ENCODE measurements around the gene UTP3. TPM values are rescaled to one million over a fixed set of nuclear protein-coding genes. Genes with fewer than 3 reads are reported as not detected.

UTP3 gene
- total and polyA plus RNA-seq, 9 of the 15 experiments (the other 6 are each of a cell fraction or from before 2014, with no cell fraction given) = 11.9 to 69.3 (median 34.0) TPM

DNA sequence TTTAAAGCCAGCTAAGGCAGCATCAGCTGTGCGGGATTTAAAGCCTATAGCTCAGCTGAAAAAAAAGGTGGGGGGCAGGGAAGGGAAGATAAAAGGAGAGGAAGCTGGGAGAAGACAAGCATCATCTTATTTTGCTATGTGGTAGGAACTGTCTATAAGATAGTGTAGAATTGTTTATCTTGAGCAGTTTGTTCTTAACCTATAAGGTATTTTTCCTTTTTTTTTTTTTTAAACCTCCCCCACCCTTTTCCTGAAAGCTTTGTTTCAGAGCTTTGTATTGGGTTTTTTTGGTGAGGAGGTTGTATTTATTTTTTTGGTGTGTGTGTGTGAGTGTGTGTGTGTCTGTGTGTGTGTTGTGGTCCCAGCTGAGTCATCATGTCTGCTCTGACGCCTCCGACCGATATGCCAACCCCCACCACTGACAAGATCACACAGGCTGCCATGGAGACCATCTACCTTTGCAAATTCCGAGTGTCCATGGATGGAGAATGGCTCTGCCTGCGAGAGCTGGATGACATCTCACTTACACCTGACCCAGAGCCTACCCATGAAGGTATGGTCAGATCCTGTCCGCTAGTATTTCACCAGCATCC is 34.0 kb downstream of the UTP3 start:
- Histone ChIP-seq H3K4me2 (ENCODE audit: insufficient read depth, low read length) (peak overlapping the region; percentile 61; the same call in 1 of the 2 replicates), H4K20me1 (replicated peaks; ENCODE audit: control insufficient read depth, insufficient read depth, low read length) (no peaks in the 10 kb centered on the region), H3K9me1 (ENCODE audit: control insufficient read depth, insufficient read depth, low read length) (no peaks in the 10 kb centered on the region), H3K36me3 (ENCODE audit: control insufficient read depth, insufficient read depth, low read length) (no peaks in the 10 kb centered on the region), H3K9me3 (replicated peaks; ENCODE audit: control insufficient read depth, insufficient read depth, low read depth, low read length) (no peaks in the 10 kb centered on the region), H3K4me3 (no peak overlapping the region), H2AFZ (ENCODE audit: low read depth, low read length) (peak overlapping the region; percentile 2; the same call in 1 of the 2 replicates), H3K9ac (ENCODE audit: insufficient read depth in 1 of 2, low read depth in 2 of 2, low read length in 2 of 2) (0 out of 4 replicates have a peak overlapping the region, but pooled peaks of 1 of the 2 experiments have one; percentile 2), H3K27me3 (ENCODE audit: control insufficient read depth in 2 of 2, insufficient read depth in 2 of 2, low read length in 2 of 2) (no peaks in the 10 kb centered on the region), H3K4me1 (replicated peaks in 1 of 2; ENCODE audit: control insufficient read depth in 2 of 2, insufficient read depth in 2 of 2, low read length in 2 of 2) (peaks cover 0 to 17% of the 10 kb centered on the region in 2 experiments; a peak in 3 of 5 replicates), H3K79me2 (ENCODE audit: control insufficient read depth, insufficient read depth, low read length) (no peaks in the 10 kb centered on the region), H3K27ac (ENCODE audit: extremely low read depth, low read depth, low read length) (peak overlapping the region; percentile 12; the same call in 2 of the 3 replicates)
- ChIA-PET POLR2A (interaction anchor here (0.8 to 1.3 kb wide), 4 partner anchors 10 to 28 kb away, joined by 3 to 7 read pairs (median 4); no protein-coding TSS in a partner anchor), CTCF (ENCODE audit: low intra/inter-chr PET ratio) (no interaction called here)
- DNase-seq (ENCODE audit: extremely low read depth in 1 of 4, low spot score in 3 of 4) (peak; percentile 41 to 69 (median 48)), ATAC-seq (peak; percentile 76), FAIRE-seq (peak; percentile 61)
- no TSS peak for BruUV-seq (replicated peaks)
- intact Hi-C loops (cut with micrococcal nuclease) (no loop called here), in situ Hi-C loops (cut with MboI) (no loop called here)
- WGBS (ENCODE audit: insufficient coverage, low coverage, missing lambda C conversion rate) = 7% methylated on average over 7 of the region's 7 CpGs
- TF ChIP-seq FOXK2 (conservative IDR thresholded peaks at IDR 0.05 in 1 of 2, IDR thresholded peaks at IDR 0.05 in 1 of 2; ENCODE audit: low read depth in 2 of 2) (0 out of 4 replicates have a peak, but pooled peaks of 1 of the 2 experiments have one; percentile 49), ZNF217 (CRISPR knock-in tag; IDR thresholded peaks at IDR 0.05) (no peak), ARID1B (IDR thresholded peaks at IDR 0.05) (peak; percentile 79), ZNF707 (CRISPR knock-in tag; conservative IDR thresholded peaks at IDR 0.05) (no peak), MCM3 (IDR thresholded peaks at IDR 0.05) (no peak), ZNF174 (CRISPR knock-in tag; IDR thresholded peaks at IDR 0.05) (no peak), TAF15 (IDR thresholded peaks at IDR 0.05; ENCODE audit: low read depth, low read length) (no peak), SIRT6 (IDR thresholded peaks at IDR 0.05; ENCODE audit: low read depth, low read length) (no peak), ZC3H4 (CRISPR knock-in tag; IDR thresholded peaks at IDR 0.05; ENCODE audit: borderline replicate concordance) (no peak), ZNF224 (CRISPR knock-in tag; IDR thresholded peaks at IDR 0.05) (no peak), ZNF3 (CRISPR knock-in tag; IDR thresholded peaks at IDR 0.05) (no peak), SIX5 (IDR thresholded peaks at IDR 0.05; ENCODE audit: borderline replicate concordance in 1 of 2, insufficient read depth in 1 of 2, low read depth in 1 of 2, low read length in 2 of 2) (no peak), BRCA1 (IDR thresholded peaks at IDR 0.05) (no peak), BRCA1 (CRISPR knock-in tag; IDR thresholded peaks at IDR 0.05) (no peak), HNRNPLL (IDR thresholded peaks at IDR 0.05; ENCODE audit: low read depth, low read length, poor library complexity, severe bottlenecking) (no peak), IFI16 (CRISPR knock-in tag; IDR thresholded peaks at IDR 0.05) (no peak), NONO (IDR thresholded peaks at IDR 0.05; ENCODE audit: low read depth in 2 of 2, low read length in 1 of 2) (no peak), PRPF4 (IDR thresholded peaks at IDR 0.05; ENCODE audit: insufficient read depth, low read depth, low read length, poor library complexity, severe bottlenecking) (no peak), EWSR1 (IDR thresholded peaks at IDR 0.05; ENCODE audit: borderline replicate concordance, low read depth, partially characterized antibody) (no peak)
- TF ChIP-seq, protein P1, sequence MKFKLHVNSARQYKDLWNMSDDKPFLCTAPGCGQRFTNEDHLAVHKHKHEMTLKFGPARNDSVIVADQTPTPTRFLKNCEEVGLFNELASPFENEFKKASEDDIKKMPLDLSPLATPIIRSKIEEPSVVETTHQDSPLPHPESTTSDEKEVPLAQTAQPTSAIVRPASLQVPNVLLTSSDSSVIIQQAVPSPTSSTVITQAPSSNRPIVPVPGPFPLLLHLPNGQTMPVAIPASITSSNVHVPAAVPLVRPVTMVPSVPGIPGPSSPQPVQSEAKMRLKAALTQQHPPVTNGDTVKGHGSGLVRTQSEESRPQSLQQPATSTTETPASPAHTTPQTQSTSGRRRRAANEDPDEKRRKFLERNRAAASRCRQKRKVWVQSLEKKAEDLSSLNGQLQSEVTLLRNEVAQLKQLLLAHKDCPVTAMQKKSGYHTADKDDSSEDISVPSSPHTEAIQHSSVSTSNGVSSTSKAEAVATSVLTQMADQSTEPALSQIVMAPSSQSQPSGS (CRISPR knock-in tag; IDR thresholded peaks at IDR 0.05) = no peak
- TF ChIP-seq, protein P2, sequence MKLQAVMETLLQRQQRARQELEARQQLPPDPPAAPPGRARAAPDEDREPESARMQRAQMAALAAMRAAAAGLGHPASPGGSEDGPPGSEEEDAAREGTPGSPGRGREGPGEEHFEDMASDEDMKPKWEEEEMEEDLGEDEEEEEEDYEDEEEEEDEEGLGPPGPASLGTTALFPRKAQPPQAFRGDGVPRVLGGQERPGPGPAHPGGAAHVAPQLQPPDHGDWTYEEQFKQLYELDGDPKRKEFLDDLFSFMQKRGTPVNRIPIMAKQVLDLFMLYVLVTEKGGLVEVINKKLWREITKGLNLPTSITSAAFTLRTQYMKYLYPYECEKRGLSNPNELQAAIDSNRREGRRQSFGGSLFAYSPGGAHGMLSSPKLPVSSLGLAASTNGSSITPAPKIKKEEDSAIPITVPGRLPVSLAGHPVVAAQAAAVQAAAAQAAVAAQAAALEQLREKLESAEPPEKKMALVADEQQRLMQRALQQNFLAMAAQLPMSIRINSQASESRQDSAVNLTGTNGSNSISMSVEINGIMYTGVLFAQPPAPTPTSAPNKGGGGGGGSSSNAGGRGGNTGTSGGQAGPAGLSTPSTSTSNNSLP (IDR thresholded peaks at IDR 0.05; ENCODE audit: borderline replicate concordance, low read depth, low read length) = no peak

All from K562 (cell line).